Endothelial cell of umbilical vein (primary cell): ENCODE measurements around the gene CMIP. TPM values are rescaled to one million over a fixed set of nuclear protein-coding genes. Genes with fewer than 3 reads are reported as not detected.

ENCODE experiments used
- BruUV-seq: library from RNA; stranded (reverse); fragments of 400-500 nt; replicated peaks from 2 replicates; lab custom pipeline; 2021; lab: Mats Ljungman, UMichigan
- CTCF ChIA-PET: fragments of 300-600, 350-600 bp; sonication (Branson Sonifier 250); formaldehyde crosslinking; loops from one replicate; lab custom pipeline; 2021; ENCODE audit warnings: antibody characterized with exemption, inconsistent platforms; lab: Charles Lee
- POLR2A ChIA-PET: fragments of 300-600, 350-600 bp; sonication (Branson Sonifier 250); formaldehyde crosslinking; loops from one replicate; lab custom pipeline; 2021; ENCODE audit warnings: antibody characterized with exemption, inconsistent platforms; lab: Charles Lee
- DNase-seq: peaks from one replicate; pipeline ENCODE4 v3.0.0-alpha.2; 2011; ENCODE audit warnings: low read depth, low spot score
- FAIRE-seq: peaks from 2 replicates; lab custom pipeline; 2011; peaks lifted over from hg19 to GRCh38; lab: Jason Lieb, UNC
- H2AFZ ChIP-seq: 2 replicates; pipeline ENCODE4 v1.6.0; 2012; ENCODE audit warnings: low read depth, low read length, control low read depth, inconsistent platforms
- H3K27ac ChIP-seq: 2 replicates; pipeline ENCODE4 v1.5.1; 2011; ENCODE audit warnings: low read depth, mild to moderate bottlenecking, control low read depth, low read length, moderate library complexity; ENCODE audit not compliant: insufficient read depth
- H3K27me3 ChIP-seq, 2 experiments: 2 replicates each; pipeline versions ENCODE4 v1.6.0 to v1.6.1; 2011; ENCODE audit warnings: low read length in 2 of 2, mixed read lengths in 1 of 2; ENCODE audit not compliant: control insufficient read depth in 2 of 2, insufficient read depth in 2 of 2
- H3K36me3 ChIP-seq, 2 experiments: 2 replicates in 1 of 2; 3 replicates in 1 of 2; pipeline ENCODE4 v1.5.1; 2011; ENCODE audit warnings: low read length in 2 of 2, mild to moderate bottlenecking in 1 of 2, moderate library complexity in 1 of 2; ENCODE audit not compliant: control insufficient read depth in 2 of 2, insufficient read depth in 2 of 2; ENCODE audit errors: extremely low read depth in 1 of 2
- H3K4me1 ChIP-seq: 3 replicates; pipeline ENCODE4 v1.5.1; 2011; ENCODE audit warnings: mild to moderate bottlenecking, low read length; ENCODE audit not compliant: control insufficient read depth, insufficient read depth; ENCODE audit errors: extremely low read depth
- H3K4me2 ChIP-seq: 2 replicates; pipeline ENCODE4 v1.6.1; 2011; ENCODE audit warnings: low read length, control low read depth, mixed read lengths; ENCODE audit not compliant: insufficient read depth
- H3K4me3 ChIP-seq, 3 experiments: fragments of 200-600 bp in 1 of 3; sonication (generic), shearing (Covaris generic) in 1 of 3; replicated peaks in 1 of 3; 2 replicates each; pipeline ENCODE4 v1.5.1; 2011 to 2016; ENCODE audit warnings: control low read depth in 3 of 3, low read length in 3 of 3, mild to moderate bottlenecking in 2 of 3, inconsistent platforms in 1 of 3, low read depth in 1 of 3, moderate library complexity in 1 of 3; ENCODE audit not compliant: insufficient read depth in 1 of 3
- H3K79me2 ChIP-seq: 2 replicates; pipeline ENCODE4 v1.6.0; 2012; ENCODE audit warnings: low read length, inconsistent platforms; ENCODE audit not compliant: control insufficient read depth, insufficient read depth
- H3K9ac ChIP-seq: replicated peaks from 2 replicates; pipeline ENCODE3; 2011; ENCODE audit warnings: low read length, control low read depth; ENCODE audit not compliant: insufficient read depth; ENCODE audit errors: extremely low read depth
- H3K9me1 ChIP-seq: replicated peaks from 3 replicates; pipeline ENCODE4 v1.6.0; 2011; ENCODE audit warnings: mild to moderate bottlenecking, low read length; ENCODE audit not compliant: control insufficient read depth, insufficient read depth; ENCODE audit errors: extremely low read depth
- H3K9me3 ChIP-seq: replicated peaks from 2 replicates; pipeline ENCODE4 v1.5.1; 2012; ENCODE audit warnings: low read length, inconsistent platforms; ENCODE audit not compliant: control insufficient read depth, insufficient read depth
- H4K20me1 ChIP-seq: replicated peaks from 2 replicates; pipeline ENCODE3; 2011; ENCODE audit warnings: mild to moderate bottlenecking, low read length; ENCODE audit not compliant: control insufficient read depth, insufficient read depth; ENCODE audit errors: extremely low read depth
- EZH2 ChIP-seq: IDR thresholded peaks from 2 replicates; pipeline ENCODE4 v1.6.1; 2012; ENCODE audit warnings: borderline replicate concordance, low read depth, mild to moderate bottlenecking, moderate library complexity, low read length, inconsistent platforms; ENCODE audit not compliant: severe bottlenecking
- FOS ChIP-seq: IDR thresholded peaks from 2 replicates; pipeline ENCODE4 v1.6.1; 2011; ENCODE audit warnings: mild to moderate bottlenecking, low read length, moderate library complexity, borderline replicate concordance; ENCODE audit not compliant: insufficient read depth
- GATA2 ChIP-seq: IDR thresholded peaks from 2 replicates; pipeline ENCODE4 v1.7.0; 2011; ENCODE audit warnings: low read depth, mild to moderate bottlenecking, moderate library complexity, mixed read lengths, low read length; ENCODE audit not compliant: insufficient read length, insufficient read depth
- JUN ChIP-seq: IDR thresholded peaks from 2 replicates; pipeline ENCODE4 v1.6.1; 2011; ENCODE audit warnings: borderline replicate concordance, low read depth; ENCODE audit not compliant: insufficient read length, insufficient read depth
- MYC ChIP-seq: IDR thresholded peaks from one replicate; pipeline ENCODE4 v1.6.1; 2011; ENCODE audit warnings: mild to moderate bottlenecking, low read depth, low read length
- POLR2A ChIP-seq: IDR thresholded peaks from 2 replicates; pipeline ENCODE4 v1.6.1; 2012; ENCODE audit warnings: low read depth, mild to moderate bottlenecking, control low read depth, low read length
- POLR2AphosphoS5 ChIP-seq: IDR thresholded peaks from 2 replicates; pipeline ENCODE4 v1.6.1; 2012; ENCODE audit warnings: low read depth, mild to moderate bottlenecking, control low read depth, low read length, moderate library complexity; ENCODE audit not compliant: insufficient read depth
- dilution Hi-C: fragments of 300-500 bp; cut with MboI; formaldehyde crosslinking; loops from one replicate; pipeline ENCODE4 v1.15.0; 2019; ENCODE audit warnings: low sequenced_read_pairs; ENCODE audit not compliant: extremely low pct_ligation_motif_present
- intact Hi-C: fragments of 100-400 bp; cut with micrococcal nuclease; formaldehyde crosslinking; loops from one replicate; pipeline ENCODE4 v1.10.0; 2022
- polyA plus RNA-seq, 4 experiments: library from polyadenylated mRNA; depleted of rRNA in 3 of 4; stranded (reverse) in 3 of 4; unstranded in 1 of 4; fragments of >200 nt; gene quantifications; 2 replicates each; pipeline versions ENCODE4 v1.2.1 to v1.2.3, GENCODE V29; 2011 to 2012; ENCODE audit warnings: missing spikeins in 1 of 4
- total RNA-seq: library from RNA; stranded (reverse); gene quantifications from 2 replicates; pipeline ENCODE4 v1.2.3, GENCODE V29; 2021
- TF ChIP-seq, protein P1 (sequence below), 2 donors: IDR thresholded peaks; 1 replicate in 1 of 2; 2 replicates in 1 of 2; pipeline ENCODE4 v1.5.1; 2011; ENCODE audit warnings: low read length in 2 of 2, mild to moderate bottlenecking in 2 of 2, moderate library complexity in 2 of 2, control low read depth in 1 of 2, inconsistent platforms in 1 of 2, low read depth in 1 of 2; ENCODE audit not compliant: insufficient read depth in 1 of 2; ENCODE audit errors: extremely low read depth in 1 of 2
- TF ChIP-seq, protein P2 (sequence below): IDR thresholded peaks from 2 replicates; pipeline ENCODE4 v1.6.1; 2011; ENCODE audit not compliant: insufficient read depth, insufficient read length

The CMIP gene
- total and polyA plus RNA-seq, 2 donors (not counting 3 experiments of a cell fraction or from before 2014, with no cell fraction given), result 29.0 to 101 TPM

DNA sequence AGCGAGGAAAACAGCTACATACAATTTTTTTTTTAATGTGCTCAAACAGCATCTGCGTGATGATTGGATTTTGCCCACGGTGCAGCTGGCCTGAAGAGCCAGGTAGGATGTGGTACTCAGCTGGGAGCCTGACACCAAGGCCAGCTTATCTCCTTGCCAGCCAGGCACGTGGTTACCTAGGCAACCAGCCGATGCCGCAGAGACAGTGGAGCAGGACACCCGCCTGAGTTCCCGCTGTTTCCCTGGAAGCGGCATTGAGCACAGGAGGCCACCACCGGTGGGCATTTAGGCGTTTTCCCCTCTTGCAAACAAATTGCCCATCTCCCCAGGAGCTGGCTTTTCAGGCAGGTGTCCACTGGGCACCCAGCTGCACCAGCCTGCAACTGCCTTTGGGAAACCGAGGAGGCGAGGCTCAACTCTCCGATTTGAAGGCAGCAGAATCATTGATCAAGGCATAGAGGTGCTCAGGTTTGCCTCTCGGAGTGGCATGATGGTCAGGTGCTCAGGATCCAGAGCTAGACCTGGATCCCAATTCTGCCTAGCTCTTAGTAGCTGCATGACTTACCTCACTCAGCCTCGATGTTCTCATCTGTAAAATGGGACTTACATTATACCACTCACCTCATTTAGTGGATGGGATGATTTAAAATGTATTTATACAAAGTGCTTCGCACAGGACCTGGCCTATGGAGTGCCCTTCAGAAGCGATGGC is 196.9 kb downstream of the CMIP start:
- Histone ChIP-seq H3K36me3 (peaks cover 0 to 18% of the 10 kb centered on the region in 2 experiments), H3K9me1 (no peaks in the 10 kb centered on the region), H3K4me1 (no peaks in the 10 kb centered on the region), H3K27me3 (no peaks in the 10 kb centered on the region), H3K9me3 (no peaks in the 10 kb centered on the region), H3K79me2 (peaks cover 2% of the 10 kb centered on the region), H3K4me3 (no peak overlapping the region), H4K20me1 (no peaks in the 10 kb centered on the region), H2AFZ (no peak overlapping the region), H3K9ac (no peak overlapping the region), H3K27ac (no peak overlapping the region), H3K4me2 (no peak overlapping the region)
- TF ChIP-seq, protein P1, sequence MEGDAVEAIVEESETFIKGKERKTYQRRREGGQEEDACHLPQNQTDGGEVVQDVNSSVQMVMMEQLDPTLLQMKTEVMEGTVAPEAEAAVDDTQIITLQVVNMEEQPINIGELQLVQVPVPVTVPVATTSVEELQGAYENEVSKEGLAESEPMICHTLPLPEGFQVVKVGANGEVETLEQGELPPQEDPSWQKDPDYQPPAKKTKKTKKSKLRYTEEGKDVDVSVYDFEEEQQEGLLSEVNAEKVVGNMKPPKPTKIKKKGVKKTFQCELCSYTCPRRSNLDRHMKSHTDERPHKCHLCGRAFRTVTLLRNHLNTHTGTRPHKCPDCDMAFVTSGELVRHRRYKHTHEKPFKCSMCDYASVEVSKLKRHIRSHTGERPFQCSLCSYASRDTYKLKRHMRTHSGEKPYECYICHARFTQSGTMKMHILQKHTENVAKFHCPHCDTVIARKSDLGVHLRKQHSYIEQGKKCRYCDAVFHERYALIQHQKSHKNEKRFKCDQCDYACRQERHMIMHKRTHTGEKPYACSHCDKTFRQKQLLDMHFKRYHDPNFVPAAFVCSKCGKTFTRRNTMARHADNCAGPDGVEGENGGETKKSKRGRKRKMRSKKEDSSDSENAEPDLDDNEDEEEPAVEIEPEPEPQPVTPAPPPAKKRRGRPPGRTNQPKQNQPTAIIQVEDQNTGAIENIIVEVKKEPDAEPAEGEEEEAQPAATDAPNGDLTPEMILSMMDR (IDR thresholded peaks at IDR 0.05; ENCODE audit: extremely low read depth in 1 of 2, insufficient read depth in 1 of 2, low read depth in 1 of 2, low read length in 2 of 2), result no peak
- no peak for TF ChIP-seq GATA2
- no peak for TF ChIP-seq FOS
- TF ChIP-seq, protein P2, sequence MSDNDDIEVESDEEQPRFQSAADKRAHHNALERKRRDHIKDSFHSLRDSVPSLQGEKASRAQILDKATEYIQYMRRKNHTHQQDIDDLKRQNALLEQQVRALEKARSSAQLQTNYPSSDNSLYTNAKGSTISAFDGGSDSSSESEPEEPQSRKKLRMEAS, result no peak
- TF ChIP-seq JUN, result no peak
- TF ChIP-seq POLR2A, result no peak
- TF ChIP-seq POLR2AphosphoS5, result no peak
- TF ChIP-seq MYC, result no peak
- no peak for TF ChIP-seq EZH2
- CTCF ChIA-PET, result interaction anchor here (1.3 kb wide), 1 partner anchor 56 kb away, joined by 8 read pairs; no protein-coding TSS in a partner anchor
- DNase-seq (no peak), FAIRE-seq (no peak)
- POLR2A ChIA-PET, result no interaction called here
- dilution Hi-C loops (no loop called here), intact Hi-C loops (no loop called here)
- BruUV-seq, result no TSS peak
